GM06990 (cell line): ENCODE data around the gene ABHD17B.

Source experiments
- DNase-seq: peaks from one replicate; pipeline ENCODE4 v3.0.0-alpha.2; 2011; ENCODE audit not compliant: insufficient read length; ENCODE audit errors: extremely low read depth
- H3K27me3 ChIP-seq: replicated peaks from 2 replicates; pipeline ENCODE4 v1.6.0; 2011; ENCODE audit warnings: low read length; ENCODE audit not compliant: control insufficient read depth, insufficient read depth
- H3K36me3 ChIP-seq: 2 replicates; pipeline ENCODE4 v1.5.1; 2011; ENCODE audit warnings: low read length; ENCODE audit not compliant: control insufficient read depth, insufficient read depth
- H3K4me3 ChIP-seq: replicated peaks from 2 replicates; pipeline ENCODE4 v1.5.1; 2011; ENCODE audit warnings: low read depth, mild to moderate bottlenecking, control low read depth, low read length
- TF ChIP-seq, protein P1 (sequence below): IDR thresholded peaks from 2 replicates; pipeline ENCODE4 v1.5.1; 2011; ENCODE audit warnings: low read length, control low read depth, mild to moderate bottlenecking, inconsistent platforms; ENCODE audit not compliant: insufficient read depth, poor library complexity, severe bottlenecking

The ABHD17B gene

DNA sequence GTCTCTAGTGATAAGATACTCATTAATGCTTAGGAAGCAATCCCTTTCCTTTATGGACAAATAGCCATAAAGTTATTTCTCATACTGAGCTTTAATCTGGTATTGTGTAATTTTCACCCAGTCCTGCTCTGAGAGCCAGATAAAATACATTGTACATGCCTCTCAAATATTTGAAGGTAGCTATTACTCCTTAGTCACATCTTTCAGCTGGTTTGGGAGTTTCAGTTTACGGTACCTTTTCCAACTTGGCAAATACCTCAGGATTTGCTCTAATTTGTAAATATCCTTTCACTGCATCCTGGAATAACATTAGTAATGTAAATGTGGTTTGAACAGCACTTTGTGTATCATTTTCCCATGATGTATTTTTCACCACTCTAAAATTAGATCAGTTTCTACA lies 47.4 kb downstream of the ABHD17B start:
- Histone ChIP-seq H3K27me3 (no peaks in the 10 kb centered on the region), H3K4me3 (no peak overlapping the region), H3K36me3 (no peaks in the 10 kb centered on the region; the same call in 1 of the 2 replicates)
- no peak for DNase-seq
- TF ChIP-seq, protein P1, sequence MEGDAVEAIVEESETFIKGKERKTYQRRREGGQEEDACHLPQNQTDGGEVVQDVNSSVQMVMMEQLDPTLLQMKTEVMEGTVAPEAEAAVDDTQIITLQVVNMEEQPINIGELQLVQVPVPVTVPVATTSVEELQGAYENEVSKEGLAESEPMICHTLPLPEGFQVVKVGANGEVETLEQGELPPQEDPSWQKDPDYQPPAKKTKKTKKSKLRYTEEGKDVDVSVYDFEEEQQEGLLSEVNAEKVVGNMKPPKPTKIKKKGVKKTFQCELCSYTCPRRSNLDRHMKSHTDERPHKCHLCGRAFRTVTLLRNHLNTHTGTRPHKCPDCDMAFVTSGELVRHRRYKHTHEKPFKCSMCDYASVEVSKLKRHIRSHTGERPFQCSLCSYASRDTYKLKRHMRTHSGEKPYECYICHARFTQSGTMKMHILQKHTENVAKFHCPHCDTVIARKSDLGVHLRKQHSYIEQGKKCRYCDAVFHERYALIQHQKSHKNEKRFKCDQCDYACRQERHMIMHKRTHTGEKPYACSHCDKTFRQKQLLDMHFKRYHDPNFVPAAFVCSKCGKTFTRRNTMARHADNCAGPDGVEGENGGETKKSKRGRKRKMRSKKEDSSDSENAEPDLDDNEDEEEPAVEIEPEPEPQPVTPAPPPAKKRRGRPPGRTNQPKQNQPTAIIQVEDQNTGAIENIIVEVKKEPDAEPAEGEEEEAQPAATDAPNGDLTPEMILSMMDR, result no peak

DNA sequence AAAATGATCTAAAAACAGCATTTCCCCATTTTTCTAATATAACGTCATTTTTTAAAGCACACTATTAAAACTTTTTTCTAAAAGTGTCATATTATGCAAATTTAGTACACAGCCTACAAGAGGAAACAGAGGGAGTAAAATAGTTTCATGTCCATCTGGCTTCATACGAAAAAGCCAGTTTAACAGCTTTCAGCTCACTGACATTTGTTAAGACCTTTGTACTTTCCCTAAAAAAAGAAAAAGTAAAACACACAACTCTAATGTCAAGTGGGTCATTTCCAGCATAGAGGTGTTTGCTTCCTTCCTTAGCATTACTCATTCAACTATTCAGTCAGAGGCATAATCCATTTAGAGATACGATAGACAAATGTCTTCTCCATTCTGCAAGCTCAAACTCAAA lies 49.4 kb downstream of the ABHD17B start:
- no peak for DNase-seq
- Histone ChIP-seq H3K36me3 (no peaks in the 10 kb centered on the region), H3K27me3 (no peaks in the 10 kb centered on the region), H3K4me3 (no peak overlapping the region)
- TF ChIP-seq, protein P1, result no peak

DNA sequence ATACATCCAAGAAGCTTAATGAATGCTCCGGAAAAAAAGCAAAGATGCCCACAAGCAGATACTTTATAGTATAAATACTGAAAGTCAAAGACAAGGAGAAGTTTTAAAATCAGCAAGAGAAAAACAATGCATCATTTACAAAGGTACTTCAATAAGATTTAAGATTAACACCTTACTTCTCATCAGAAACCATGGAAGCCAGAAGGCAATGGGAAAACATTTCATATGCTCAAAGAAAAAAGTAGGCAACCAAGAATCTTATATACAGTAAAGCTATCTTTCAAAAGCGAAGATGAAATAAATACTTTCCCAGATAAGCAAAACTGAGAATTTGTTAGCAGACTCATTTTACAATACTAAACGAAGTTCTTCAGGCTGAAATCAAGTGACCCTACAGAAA lies 51.1 kb downstream of the ABHD17B start:
- H3K36me3 ChIP-seq, result no peaks in the 10 kb centered on the region
- TF ChIP-seq, protein P1, result no peak
- no peak overlapping the region for H3K4me3 ChIP-seq
- H3K27me3 ChIP-seq, result no peaks in the 10 kb centered on the region
- DNase-seq, result no peak

DNA sequence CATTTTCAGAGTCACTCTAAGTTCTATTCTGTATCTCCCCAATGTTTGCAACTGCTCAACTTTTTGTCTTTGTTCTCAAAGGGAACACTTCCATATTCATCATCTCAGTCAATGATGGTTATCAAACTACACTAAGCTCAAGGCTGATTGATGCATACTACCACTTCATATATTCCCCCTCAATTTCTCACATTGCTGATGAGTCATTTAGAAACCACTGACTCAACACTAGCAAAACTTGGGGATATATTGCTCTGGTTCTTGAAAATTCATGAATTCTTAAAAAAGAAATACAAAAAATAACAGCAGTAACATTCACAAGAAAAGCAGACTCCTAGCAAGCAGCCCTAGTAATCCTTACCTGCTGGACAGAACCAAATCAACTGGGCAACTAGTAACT lies 52.2 kb downstream of the ABHD17B start:
- peak; percentile 57 for DNase-seq
- TF ChIP-seq, protein P1, result no peak

DNA sequence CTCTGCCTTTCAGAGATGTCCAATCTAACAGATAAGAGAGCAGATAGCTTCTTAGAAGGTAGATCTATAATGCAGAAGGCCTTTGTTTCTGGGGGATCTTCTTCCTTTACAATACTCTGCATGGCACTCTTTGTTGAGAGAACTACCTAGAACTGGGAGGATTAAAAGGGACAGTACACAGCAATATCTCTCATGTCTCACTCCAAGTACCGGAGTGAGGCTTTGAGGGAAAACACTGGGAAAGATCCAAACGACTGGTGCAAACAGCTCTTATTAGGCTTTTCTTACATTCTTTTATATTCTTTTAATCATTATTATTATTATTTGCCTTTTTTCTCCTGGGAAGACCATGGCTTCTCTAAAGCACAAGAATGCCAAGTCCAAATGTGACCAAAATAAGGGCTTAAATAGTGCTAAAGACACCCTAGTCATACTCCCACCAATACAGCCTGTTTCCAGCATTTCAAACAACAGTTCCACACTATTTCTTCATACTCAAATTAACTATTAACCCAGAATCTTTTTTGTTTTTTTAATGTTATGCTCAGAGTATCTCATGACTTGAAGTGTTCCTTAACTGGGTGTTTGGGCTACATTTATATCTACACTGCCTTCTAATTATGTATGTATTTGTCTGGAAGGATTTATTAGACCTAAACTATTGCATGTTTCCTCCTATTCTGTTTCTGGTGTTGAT lies 52.7 kb downstream of the ABHD17B start:
- Histone ChIP-seq H3K27me3 (no peaks in the 10 kb centered on the region), H3K4me3 (no peak overlapping the region), H3K36me3 (no peaks in the 10 kb centered on the region)
- no peak for DNase-seq
- TF ChIP-seq, protein P1, result no peak

More for the DNA sequence above, 52.2 kb downstream of the ABHD17B start:
- no peaks in the 10 kb centered on the region for H3K27me3 ChIP-seq
- no peak overlapping the region for H3K4me3 ChIP-seq
- no peaks in the 10 kb centered on the region for H3K36me3 ChIP-seq

DNA sequence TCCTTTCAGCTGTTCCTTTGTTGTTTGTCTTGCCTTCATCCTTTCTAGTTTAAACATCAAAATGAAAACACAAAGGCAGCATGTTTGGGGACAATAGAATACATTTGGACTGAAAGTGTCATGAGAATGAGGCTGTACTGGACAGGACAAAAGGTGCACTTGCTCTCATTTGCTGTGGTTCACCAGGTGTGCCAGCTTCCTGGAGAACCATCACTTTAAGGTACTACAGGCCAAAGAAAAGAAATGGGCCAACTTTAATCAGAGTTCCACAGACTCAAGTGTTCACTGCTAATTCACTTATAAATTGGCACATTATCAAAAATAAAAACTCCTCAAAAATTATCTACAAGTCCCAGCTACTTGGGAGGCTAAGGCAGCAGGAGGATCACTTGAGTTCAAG lies 53.8 kb downstream of the ABHD17B start:
- Histone ChIP-seq H3K27me3 (no peaks in the 10 kb centered on the region), H3K36me3 (no peaks in the 10 kb centered on the region), H3K4me3 (no peak overlapping the region)
- DNase-seq, result no peak
- TF ChIP-seq, protein P1, result no peak
